B cell (primary cell): ENCODE data around the gene KSR2.

Source experiments
- EZH2 ChIP-seq: IDR thresholded peaks from 2 replicates; pipeline ENCODE4 v1.6.1; 2012; ENCODE audit warnings: borderline replicate concordance, low read depth, mild to moderate bottlenecking, moderate library complexity, low read length; ENCODE audit not compliant: insufficient read depth, poor library complexity, severe bottlenecking
- TF ChIP-seq, protein P1 (sequence below): fragments of 200-600 bp; IDR thresholded peaks from one replicate; pipeline ENCODE4 v1.8.0; 2022; ENCODE audit warnings: antibody characterized with exemption, mild to moderate bottlenecking

DNA sequence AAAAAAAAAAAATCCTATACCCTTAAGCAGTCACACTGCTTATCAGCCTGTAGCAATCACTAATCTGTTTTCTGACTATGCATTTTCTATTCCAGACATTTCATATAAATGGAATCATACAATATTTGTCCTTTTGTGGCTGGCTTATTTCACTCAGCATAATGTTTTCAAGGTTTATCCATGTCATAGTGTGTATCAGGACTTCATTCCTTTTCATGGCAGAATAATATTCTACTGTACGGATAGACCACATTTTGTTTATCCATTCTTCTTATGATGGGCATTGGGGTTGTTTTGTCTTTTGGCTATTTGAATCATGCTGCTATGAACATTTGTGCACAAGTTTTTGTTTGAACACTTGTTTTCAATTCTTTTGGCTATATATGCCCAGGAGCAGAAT, 8.6 kb upstream of the KSR2 start:
- TF ChIP-seq, protein P1, sequence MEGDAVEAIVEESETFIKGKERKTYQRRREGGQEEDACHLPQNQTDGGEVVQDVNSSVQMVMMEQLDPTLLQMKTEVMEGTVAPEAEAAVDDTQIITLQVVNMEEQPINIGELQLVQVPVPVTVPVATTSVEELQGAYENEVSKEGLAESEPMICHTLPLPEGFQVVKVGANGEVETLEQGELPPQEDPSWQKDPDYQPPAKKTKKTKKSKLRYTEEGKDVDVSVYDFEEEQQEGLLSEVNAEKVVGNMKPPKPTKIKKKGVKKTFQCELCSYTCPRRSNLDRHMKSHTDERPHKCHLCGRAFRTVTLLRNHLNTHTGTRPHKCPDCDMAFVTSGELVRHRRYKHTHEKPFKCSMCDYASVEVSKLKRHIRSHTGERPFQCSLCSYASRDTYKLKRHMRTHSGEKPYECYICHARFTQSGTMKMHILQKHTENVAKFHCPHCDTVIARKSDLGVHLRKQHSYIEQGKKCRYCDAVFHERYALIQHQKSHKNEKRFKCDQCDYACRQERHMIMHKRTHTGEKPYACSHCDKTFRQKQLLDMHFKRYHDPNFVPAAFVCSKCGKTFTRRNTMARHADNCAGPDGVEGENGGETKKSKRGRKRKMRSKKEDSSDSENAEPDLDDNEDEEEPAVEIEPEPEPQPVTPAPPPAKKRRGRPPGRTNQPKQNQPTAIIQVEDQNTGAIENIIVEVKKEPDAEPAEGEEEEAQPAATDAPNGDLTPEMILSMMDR, result no peak
- TF ChIP-seq EZH2, result no peak
